Neural cell (in vitro differentiated cells): ENCODE results near the gene STUB1. TPM values are rescaled to one million over a fixed set of nuclear protein-coding genes. Genes with fewer than 3 reads are reported as not detected.

Source experiments
- H2AFZ ChIP-seq: fragments of 200-600, 300-800 bp; sonication (generic), shearing (Covaris generic); 2 replicates; pipeline ENCODE4 v1.6.0; 2014; ENCODE audit warnings: low read depth, mild to moderate bottlenecking, antibody characterized with exemption, low read length, moderate library complexity
- H3F3A ChIP-seq: fragments of 200-600 bp; shearing (Covaris generic); 2 replicates; pipeline ENCODE4 v1.6.1; 2016; ENCODE audit warnings: mild to moderate bottlenecking, moderate library complexity, mixed read lengths, antibody characterized with exemption, low read length; ENCODE audit not compliant: insufficient read depth, poor library complexity, severe bottlenecking
- H3K27ac ChIP-seq: fragments of 200-600, 300-800 bp; sonication (generic), shearing (Covaris generic); 2 replicates; pipeline ENCODE4 v1.5.1; 2014; ENCODE audit warnings: mild to moderate bottlenecking, low read length, moderate library complexity
- H3K27me3 ChIP-seq: fragments of 300-800, 200-600 bp; sonication (generic), shearing (Covaris generic); 2 replicates; pipeline ENCODE4 v1.6.0; 2014; ENCODE audit warnings: mild to moderate bottlenecking, low read depth, low read length, moderate library complexity; ENCODE audit not compliant: insufficient read depth
- H3K36me3 ChIP-seq: fragments of 300-800, 200-600 bp; sonication (generic), shearing (Covaris generic); 2 replicates; pipeline ENCODE4 v1.5.1; 2014; ENCODE audit warnings: mild to moderate bottlenecking, antibody characterized with exemption, low read length, moderate library complexity; ENCODE audit not compliant: insufficient read depth
- H3K4me2 ChIP-seq: fragments of 300-800, 200-600 bp; sonication (generic), shearing (Covaris generic); 2 replicates; pipeline ENCODE4 v1.6.0; 2014; ENCODE audit warnings: mild to moderate bottlenecking, low read length
- H3K4me3 ChIP-seq: fragments of 300-800, 200-600 bp; sonication (generic), shearing (Covaris generic); 2 replicates; pipeline ENCODE4 v1.5.1; 2014; ENCODE audit warnings: mild to moderate bottlenecking, low read length, moderate library complexity
- H3K79me2 ChIP-seq: fragments of 200-600 bp; shearing (Covaris generic); replicated peaks from 2 replicates; pipeline ENCODE4 v1.6.0; 2014; ENCODE audit warnings: mild to moderate bottlenecking, low read length, moderate library complexity; ENCODE audit not compliant: insufficient read depth
- H3K9ac ChIP-seq: fragments of 300-800, 200-600 bp; sonication (generic), shearing (Covaris generic); 2 replicates; pipeline ENCODE4 v1.6.1; 2016; ENCODE audit warnings: mild to moderate bottlenecking, low read length, mixed read lengths
- H3K9me2 ChIP-seq: fragments of 200-600 bp; shearing (Covaris generic); 2 replicates; pipeline ENCODE4 v1.6.1; 2016; ENCODE audit warnings: mild to moderate bottlenecking, low read length, mixed read lengths; ENCODE audit not compliant: insufficient read depth
- H3K9me3 ChIP-seq: fragments of 200-600, 300-800 bp; sonication (generic), shearing (Covaris generic); 2 replicates; pipeline ENCODE4 v1.6.1; 2016; ENCODE audit warnings: mild to moderate bottlenecking, mixed run types, low read length, moderate library complexity, mixed read lengths
- H4K20me1 ChIP-seq: fragments of 200-600 bp; shearing (Covaris generic); 2 replicates; pipeline ENCODE4 v1.6.1; 2016; ENCODE audit warnings: mild to moderate bottlenecking, mixed run types; ENCODE audit not compliant: insufficient read depth
- CTCF ChIP-seq: fragments of 450-650 bp; IDR thresholded peaks from 2 replicates; pipeline ENCODE4 v1.5.1; 2014; ENCODE audit warnings: antibody characterized with exemption, mild to moderate bottlenecking, moderate library complexity; ENCODE audit not compliant: poor library complexity, severe bottlenecking
- EP300 ChIP-seq: fragments of 450-650 bp; conservative IDR thresholded peaks from 2 replicates; pipeline ENCODE4 v1.6.1; 2014; ENCODE audit warnings: antibody characterized with exemption, mild to moderate bottlenecking, moderate library complexity; ENCODE audit not compliant: poor library complexity, severe bottlenecking
- EZH2 ChIP-seq: fragments of 200-600, 300-800 bp; shearing (Covaris generic), sonication (generic); IDR thresholded peaks from 2 replicates; pipeline ENCODE4 v1.6.1; 2014; ENCODE audit warnings: antibody characterized with exemption, low read length, borderline replicate concordance, mild to moderate bottlenecking; ENCODE audit not compliant: insufficient read depth, poor library complexity, severe bottlenecking
- MXI1 ChIP-seq: fragments of 450-650 bp; conservative IDR thresholded peaks from 2 replicates; pipeline ENCODE4 v1.6.1; 2014; ENCODE audit warnings: antibody characterized with exemption, mild to moderate bottlenecking; ENCODE audit not compliant: poor library complexity, severe bottlenecking
- POLR2AphosphoS5 ChIP-seq: IDR thresholded peaks from 2 replicates; pipeline ENCODE4 v1.6.1; 2012
- RAD21 ChIP-seq: fragments of 450-650 bp; conservative IDR thresholded peaks from 2 replicates; pipeline ENCODE4 v1.6.1; 2014; ENCODE audit warnings: antibody characterized with exemption, mild to moderate bottlenecking, moderate library complexity
- REST ChIP-seq: IDR thresholded peaks from 2 replicates; pipeline ENCODE4 v1.6.1; 2012; ENCODE audit warnings: borderline replicate concordance
- SMC3 ChIP-seq: fragments of 450-650 bp; conservative IDR thresholded peaks from 2 replicates; pipeline ENCODE4 v1.6.1; 2014; ENCODE audit warnings: antibody characterized with exemption, mild to moderate bottlenecking, moderate library complexity; ENCODE audit not compliant: poor library complexity
- TAF1 ChIP-seq: IDR thresholded peaks from 2 replicates; pipeline ENCODE4 v1.6.1; 2012; ENCODE audit warnings: low read depth
- polyA plus RNA-seq: library from polyadenylated mRNA; depleted of rRNA; stranded (reverse); fragments of >200 nt; gene quantifications from 2 replicates; pipeline ENCODE4 v1.2.3, GENCODE V29; 2014

The STUB1 gene
- polyA plus RNA-seq, 1 donor from 2014 or later, result 120 TPM

- Histone ChIP-seq H3K27ac (peak within 1 kb of the TSS; percentile 89), H3K9me2 (no peaks in the 10 kb centered on the region), H3K36me3 (no peaks in the 10 kb centered on the region), H2AFZ (peak within 1 kb of the TSS; percentile 2), H3K27me3 (no peaks in the 10 kb centered on the region), H3K9ac (peak within 1 kb of the TSS; percentile 90), H3K9me3 (no peaks in the 10 kb centered on the region), H3F3A (no peaks in the 10 kb centered on the region), H3K4me2 (peak within 1 kb of the TSS; percentile 96), H3K4me3 (peak within 1 kb of the TSS; percentile 95), H3K79me2 (peaks cover 10% of the 10 kb centered on the region), H4K20me1 (no peaks in the 10 kb centered on the region)
- TF ChIP-seq MXI1 (peak; percentile 90), TAF1 (no peak), EZH2 (no peak), RAD21 (no peak), EP300 (peak; percentile 30), REST (no peak), CTCF (no peak), SMC3 (no peak), POLR2AphosphoS5 (peak; percentile 65)
Observed at GRCh38 chr16:720990-721764, 41.0 kb downstream of the STUB1 start, which contains the start of gene ANTKMT. TSS of gene ANTKMT (plus strand) at chr16:721146. CDS start at chr16:721275, 129 bp downstream.

GRCh38 chr16:721765-722540 lies 41.7 kb downstream of the STUB1 start:
- H3F3A ChIP-seq, result no peaks in the 10 kb centered on the region
- H3K79me2 ChIP-seq, result peaks cover 6% of the 10 kb centered on the region
- no peak overlapping the region for H3K27ac ChIP-seq
- H3K9me3 ChIP-seq, result no peaks in the 10 kb centered on the region
- no peak overlapping the region for H2AFZ ChIP-seq
- no peaks in the 10 kb centered on the region for H4K20me1 ChIP-seq
- no peaks in the 10 kb centered on the region for H3K27me3 ChIP-seq
- TF ChIP-seq RAD21 (no peak), MXI1 (no peak), EZH2 (no peak), SMC3 (no peak), REST (no peak), CTCF (no peak), POLR2AphosphoS5 (no peak), TAF1 (no peak), EP300 (no peak)
- no peaks in the 10 kb centered on the region for H3K9me2 ChIP-seq
- peak overlapping the region; percentile 90 for H3K9ac ChIP-seq
- H3K4me2 ChIP-seq, result peak overlapping the region; percentile 55
- peak overlapping the region; percentile 95 for H3K4me3 ChIP-seq
- H3K36me3 ChIP-seq, result no peaks in the 10 kb centered on the region
